Measurements from ENCODE around the gene SPATA16.
"Not testable (repeated sequence)": the region's sequence is repeated elsewhere in the genome, so short reads cannot be mapped to it uniquely, and the experiment has no call there.

The SPATA16 gene

GRCh38 chr3:172892158-172892557 is 248.9 kb downstream of the SPATA16 start:
- no peak for TF ChIP-seq CTCF (IDR thresholded peaks at IDR 0.05; ENCODE audit: borderline replicate concordance, insufficient read depth, low read depth, low read length)
- no peak overlapping the region for H3K4me3 ChIP-seq (ENCODE audit: low read depth, low read length)

- no peak for TF ChIP-seq CTCF (IDR thresholded peaks at IDR 0.05; ENCODE audit: borderline replicate concordance, insufficient read depth, low read depth, low read length)
- no peak overlapping the region for H3K4me3 ChIP-seq (ENCODE audit: low read depth, low read length)
These were observed 255.3 kb downstream of the SPATA16 start for GRCh38 chr3:172885704-172886103.

- TF ChIP-seq CTCF (IDR thresholded peaks at IDR 0.05; ENCODE audit: borderline replicate concordance, insufficient read depth, low read depth, low read length) = no peak
- H3K4me3 ChIP-seq (ENCODE audit: low read depth, low read length) = no peak overlapping the region
These were observed 258.5 kb downstream of the SPATA16 start for GRCh38 chr3:172882563-172882962.

- not testable (repeated sequence) for H3K4me3 ChIP-seq (ENCODE audit: low read depth, low read length)
These were observed 261.7 kb downstream of the SPATA16 start for GRCh38 chr3:172879381-172879780.

GRCh38 chr3:172877011-172877410 is 264.0 kb downstream of the SPATA16 start:
- H3K4me3 ChIP-seq (ENCODE audit: low read depth, low read length) = no peak overlapping the region
- TF ChIP-seq CTCF (IDR thresholded peaks at IDR 0.05; ENCODE audit: borderline replicate concordance, insufficient read depth, low read depth, low read length) = no peak

- H3K4me3 ChIP-seq (ENCODE audit: low read depth, low read length) = no peak overlapping the region
- no peak for TF ChIP-seq CTCF (IDR thresholded peaks at IDR 0.05; ENCODE audit: borderline replicate concordance, insufficient read depth, low read depth, low read length)
These were observed 264.7 kb downstream of the SPATA16 start for GRCh38 chr3:172876297-172876696.

GRCh38 chr3:172875039-172875438 is 266.0 kb downstream of the SPATA16 start:
- no peak for TF ChIP-seq CTCF (IDR thresholded peaks at IDR 0.05; ENCODE audit: borderline replicate concordance, insufficient read depth, low read depth, low read length)
- no peak overlapping the region for H3K4me3 ChIP-seq (ENCODE audit: low read depth, low read length)
